HG02938 (cell line): Measurements from ENCODE around the gene FXYD6.

Source experiments
- ATAC-seq: cut with Tn5 transposase; IDR thresholded peaks from one replicate; pipeline ENCODE4 v1.9.1; 2021; ENCODE audit warnings: mild to moderate bottlenecking, moderate library complexity; ENCODE audit not compliant: unreplicated experiment

FXYD6 gene

GRCh38 chr11:117910941-117911655 lies 34.6 kb upstream of the FXYD6 start:
- no peak for ATAC-seq

GRCh38 chr11:117910525-117910924 lies 34.1 kb upstream of the FXYD6 start:
- ATAC-seq, result no peak

DNA sequence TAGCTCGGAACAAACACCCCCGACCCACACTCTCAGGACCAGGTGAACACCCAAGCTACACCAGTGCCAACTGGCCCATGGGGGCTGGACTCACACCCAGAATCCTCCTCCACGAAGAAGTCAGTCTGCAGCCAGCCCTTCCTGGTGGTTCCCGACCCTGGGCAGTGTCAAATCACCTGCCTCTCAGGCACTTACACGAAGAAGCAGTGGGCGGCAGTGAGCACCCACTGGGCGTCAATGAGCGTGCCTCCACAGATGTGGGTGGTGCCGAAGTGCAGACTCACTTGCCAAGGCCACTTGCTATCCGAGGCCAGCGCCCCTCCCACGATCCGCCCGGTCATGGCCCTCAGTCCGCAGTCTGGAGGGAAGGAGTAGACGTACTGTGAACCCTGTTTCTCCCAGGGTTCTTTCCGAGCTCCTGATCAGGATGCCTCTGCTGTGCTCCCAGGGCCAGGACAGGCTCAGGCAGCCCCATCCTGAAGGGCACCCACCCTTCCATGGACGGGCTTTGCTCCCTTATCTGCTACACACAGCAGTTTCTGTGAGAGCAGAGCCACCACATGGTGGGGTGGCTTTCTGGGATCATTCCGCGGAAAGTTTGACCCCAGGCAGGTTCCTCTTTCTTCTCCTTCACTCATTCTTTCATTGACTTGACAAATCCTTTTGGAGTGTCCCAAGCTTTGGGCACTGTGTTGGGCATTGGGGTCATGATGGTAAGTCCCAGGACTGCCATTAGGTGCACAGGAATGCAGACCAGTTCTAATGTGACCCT lies 33.3 kb upstream of the FXYD6 start:
- ATAC-seq, result no peak

- ATAC-seq, result no peak
Observed at GRCh38 chr11:117908959-117909610, 32.6 kb upstream of the FXYD6 start.

- no peak for ATAC-seq
Observed at GRCh38 chr11:117908109-117908895, 31.8 kb upstream of the FXYD6 start.

DNA sequence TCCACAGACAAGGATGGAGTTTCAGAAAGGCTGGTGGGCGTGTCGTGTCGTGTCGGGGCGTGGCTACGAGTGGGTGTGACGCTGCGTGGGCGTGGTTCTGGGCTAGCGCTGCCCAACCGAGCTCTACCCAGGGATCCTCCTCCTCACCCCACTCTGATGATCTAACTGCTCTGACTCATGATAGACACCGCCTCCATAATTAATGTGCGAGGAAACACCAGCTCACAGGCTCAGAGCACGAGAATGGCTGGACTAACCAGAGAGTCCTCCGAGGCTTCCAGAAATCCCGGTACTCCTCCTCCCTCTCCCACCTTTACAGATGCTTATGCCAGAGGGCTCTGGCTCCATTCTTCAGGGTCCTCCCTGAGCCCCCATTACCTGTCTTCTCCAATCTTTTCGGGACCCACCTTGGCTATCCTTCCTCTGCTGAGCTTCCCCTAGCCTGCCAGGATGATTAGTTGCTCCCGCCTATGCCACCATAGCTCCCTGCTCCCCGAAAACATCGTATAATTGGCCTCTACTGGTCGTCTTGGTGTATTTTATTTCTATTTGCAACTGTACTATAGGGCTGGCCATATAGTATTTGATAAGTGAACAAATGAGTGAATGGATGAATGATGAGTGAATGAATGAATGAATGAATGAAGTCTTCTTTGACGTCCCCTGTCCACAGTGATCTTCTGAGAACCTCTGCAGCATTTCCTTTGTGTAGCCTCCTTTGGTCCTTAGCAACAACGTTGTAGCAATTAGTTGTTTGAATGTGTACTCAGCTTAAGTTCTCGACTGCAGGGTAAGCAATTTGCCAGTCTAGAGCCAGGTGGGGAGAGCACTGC lies 31.0 kb upstream of the FXYD6 start:
- no peak for ATAC-seq

DNA sequence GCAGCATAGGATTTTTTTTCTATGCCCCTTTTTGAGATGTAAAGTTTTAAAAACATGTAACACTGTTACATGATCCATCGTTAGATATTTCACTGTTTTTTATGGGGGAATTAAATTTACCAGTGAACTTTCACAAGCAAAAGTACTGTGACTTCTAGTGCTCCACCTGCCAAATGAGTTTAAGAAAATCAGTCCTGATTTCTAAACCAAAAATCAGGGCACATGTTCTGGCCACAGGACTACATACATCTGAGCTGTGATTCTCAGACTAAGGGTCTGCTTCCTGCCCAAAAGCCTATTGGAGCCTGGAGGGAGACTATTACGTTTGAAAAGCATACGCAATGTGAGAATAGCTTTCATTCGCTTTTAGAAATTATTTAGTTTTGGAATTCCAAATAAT lies 30.3 kb upstream of the FXYD6 start:
- ATAC-seq, result no peak

GRCh38 chr11:117906126-117906525 lies 29.7 kb upstream of the FXYD6 start:
- no peak for ATAC-seq

DNA sequence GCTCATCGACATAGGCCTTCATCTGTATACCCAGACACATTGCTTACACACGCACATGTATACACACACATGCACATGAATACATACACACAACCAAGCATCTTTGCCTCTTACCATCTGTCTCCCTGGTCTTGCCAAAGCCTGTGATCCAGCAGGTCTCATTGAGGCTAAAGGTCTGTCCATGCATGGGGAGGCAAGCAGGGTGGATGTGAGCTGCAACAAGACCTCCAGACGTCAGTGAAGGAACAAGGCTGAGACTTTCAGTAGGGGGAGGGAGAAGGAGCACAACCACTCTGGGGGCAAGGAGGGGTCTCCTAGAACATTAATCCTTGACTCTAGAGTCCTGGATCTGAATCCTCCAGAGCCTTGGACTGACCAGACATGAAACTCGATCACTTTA lies 29.1 kb upstream of the FXYD6 start:
- ATAC-seq, result no peak

- ATAC-seq, result no peak
Observed at GRCh38 chr11:117903505-117904382, 27.3 kb upstream of the FXYD6 start.

- ATAC-seq, result no peak
Observed at GRCh38 chr11:117902001-117902845, 25.8 kb upstream of the FXYD6 start.

DNA sequence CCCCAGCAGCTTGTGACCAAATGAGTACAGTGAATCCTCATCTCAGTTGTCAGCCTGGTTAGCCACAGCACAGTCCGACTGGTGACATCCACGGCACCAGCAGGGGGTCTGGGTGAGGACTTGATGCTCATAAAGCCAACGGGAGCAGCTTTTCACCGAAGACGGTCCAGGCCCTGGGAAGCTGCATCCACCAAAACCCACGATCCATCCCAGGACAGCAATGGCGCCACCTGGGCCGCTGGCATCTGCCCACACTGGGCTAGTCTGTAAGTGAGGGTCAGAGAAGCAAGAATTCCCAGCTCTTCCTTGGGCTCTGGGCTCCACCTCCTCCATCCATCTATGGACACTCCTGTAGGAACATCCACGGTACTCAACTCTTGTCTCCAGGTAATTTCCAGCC lies 25.1 kb upstream of the FXYD6 start:
- ATAC-seq, result no peak

- no peak for ATAC-seq
Observed at GRCh38 chr11:117900720-117901440, 24.4 kb upstream of the FXYD6 start.

DNA sequence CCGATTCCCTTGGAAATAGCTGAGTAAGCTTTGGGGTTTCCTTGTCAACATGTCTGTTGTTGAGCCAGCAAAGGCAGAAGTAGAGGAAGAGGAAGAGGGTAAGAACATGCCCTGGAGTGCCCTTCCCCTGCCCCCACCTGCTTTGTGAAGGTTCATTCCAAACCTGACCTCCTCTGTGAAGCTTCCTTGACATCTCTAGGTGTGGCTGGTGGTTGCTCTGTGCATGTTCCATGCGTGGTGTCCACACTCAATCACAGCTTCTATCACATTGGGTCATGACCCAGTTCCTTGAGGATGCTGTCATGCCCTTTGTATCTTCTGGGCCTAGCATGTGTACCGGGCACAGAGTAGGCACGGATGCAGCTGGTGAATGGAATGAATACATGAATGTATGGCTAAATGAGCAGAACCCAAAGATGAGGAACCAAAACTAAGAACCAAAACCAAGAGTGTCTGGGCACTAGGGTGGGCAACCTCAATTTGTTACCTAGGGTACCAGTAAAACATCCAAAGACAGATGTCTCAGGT lies 23.7 kb upstream of the FXYD6 start:
- no peak for ATAC-seq

GRCh38 chr11:117898059-117898458 lies 21.6 kb upstream of the FXYD6 start:
- no peak for ATAC-seq

DNA sequence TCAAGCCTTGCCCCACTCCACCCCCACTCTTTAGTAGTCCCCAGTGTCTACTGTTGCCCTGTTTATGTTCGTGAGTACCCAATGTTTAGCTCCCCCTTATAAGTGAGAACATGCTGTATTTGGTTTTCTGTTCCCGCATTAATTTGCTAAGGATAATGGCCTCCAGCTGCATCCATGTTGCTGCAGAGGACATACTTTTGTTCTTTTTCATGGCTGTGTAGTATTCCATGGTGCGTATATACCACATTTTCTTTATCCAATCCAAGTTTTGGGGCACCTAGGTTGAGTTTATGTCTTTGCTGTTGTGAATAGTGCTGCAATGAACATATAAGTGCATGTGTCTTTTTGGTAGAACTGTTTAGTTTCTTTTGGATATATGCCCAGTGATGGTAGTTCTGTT lies 16.2 kb upstream of the FXYD6 start:
- ATAC-seq, result no peak

GRCh38 chr11:117891362-117891761 lies 14.9 kb upstream of the FXYD6 start:
- ATAC-seq, result no peak
